Measurements from ENCODE around the gene OPN3. TPM values are rescaled to one million over a fixed set of nuclear protein-coding genes. Genes with fewer than 3 reads are reported as not detected.

Gene OPN3
- total and polyA plus RNA-seq, 2 donors (not counting 3 experiments of a cell fraction or from before 2014, with no cell fraction given): 16.1 to 23.9 TPM

DNA sequence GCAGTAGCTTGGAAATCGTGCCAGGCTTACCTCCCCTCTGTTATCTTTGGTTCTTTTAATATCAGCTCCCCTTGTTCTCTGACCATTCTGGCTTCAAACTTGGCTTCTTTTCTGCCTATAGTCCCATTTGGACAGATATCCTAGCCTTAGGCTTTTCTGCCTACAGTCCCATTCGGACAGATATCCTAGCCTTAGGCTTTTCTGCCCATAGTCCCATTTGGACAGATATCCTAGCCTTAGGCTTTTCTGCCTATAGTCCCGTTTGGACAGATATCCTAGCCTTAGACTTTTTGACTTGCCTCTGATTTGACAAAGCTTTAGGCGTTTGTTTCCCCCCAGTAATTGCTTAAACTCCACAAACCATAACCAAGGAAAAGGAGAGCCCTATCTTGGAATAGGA lies 25.6 kb downstream of the OPN3 start:
- intact Hi-C loops (cut with micrococcal nuclease): no loop called here
- DNase-seq (ENCODE audit: low read depth, low spot score): no peak
- Histone ChIP-seq H3K9ac (replicated peaks; ENCODE audit: extremely low read depth, insufficient read depth, low read length) (no peak overlapping the region), H4K20me1 (replicated peaks; ENCODE audit: control insufficient read depth, extremely low read depth, insufficient read depth, low read length) (no peaks in the 10 kb centered on the region), H2AFZ (ENCODE audit: low read depth, low read length) (no peak overlapping the region), H3K9me3 (replicated peaks; ENCODE audit: control insufficient read depth, insufficient read depth, low read length) (no peaks in the 10 kb centered on the region), H3K27ac (ENCODE audit: insufficient read depth, low read depth, low read length) (no peak overlapping the region), H3K36me3 (ENCODE audit: control insufficient read depth in 2 of 2, extremely low read depth in 1 of 2, insufficient read depth in 2 of 2, low read length in 2 of 2) (no peaks in the 10 kb centered on the region), H3K4me1 (ENCODE audit: control insufficient read depth, extremely low read depth, insufficient read depth, low read length) (peaks cover 32% of the 10 kb centered on the region), H3K79me2 (ENCODE audit: control insufficient read depth, insufficient read depth, low read length) (no peaks in the 10 kb centered on the region), H3K27me3 (ENCODE audit: control insufficient read depth in 2 of 2, insufficient read depth in 2 of 2, low read length in 2 of 2) (no peaks in the 10 kb centered on the region), H3K4me3 (replicated peaks in 1 of 3; ENCODE audit: insufficient read depth in 1 of 3, low read depth in 1 of 3, low read length in 3 of 3) (no peak overlapping the region), H3K4me2 (ENCODE audit: insufficient read depth, low read length) (no peak overlapping the region), H3K9me1 (replicated peaks; ENCODE audit: control insufficient read depth, extremely low read depth, insufficient read depth, low read length) (no peaks in the 10 kb centered on the region)
- dilution Hi-C loops (cut with MboI; ENCODE audit: extremely low pct_ligation_motif_present, low sequenced_read_pairs): no loop called here
- no peak for TF ChIP-seq FOS (IDR thresholded peaks at IDR 0.05; ENCODE audit: borderline replicate concordance, insufficient read depth, low read length)
- no peak for TF ChIP-seq POLR2AphosphoS5 (IDR thresholded peaks at IDR 0.05; ENCODE audit: insufficient read depth, low read depth, low read length)
- TF ChIP-seq, protein P1, sequence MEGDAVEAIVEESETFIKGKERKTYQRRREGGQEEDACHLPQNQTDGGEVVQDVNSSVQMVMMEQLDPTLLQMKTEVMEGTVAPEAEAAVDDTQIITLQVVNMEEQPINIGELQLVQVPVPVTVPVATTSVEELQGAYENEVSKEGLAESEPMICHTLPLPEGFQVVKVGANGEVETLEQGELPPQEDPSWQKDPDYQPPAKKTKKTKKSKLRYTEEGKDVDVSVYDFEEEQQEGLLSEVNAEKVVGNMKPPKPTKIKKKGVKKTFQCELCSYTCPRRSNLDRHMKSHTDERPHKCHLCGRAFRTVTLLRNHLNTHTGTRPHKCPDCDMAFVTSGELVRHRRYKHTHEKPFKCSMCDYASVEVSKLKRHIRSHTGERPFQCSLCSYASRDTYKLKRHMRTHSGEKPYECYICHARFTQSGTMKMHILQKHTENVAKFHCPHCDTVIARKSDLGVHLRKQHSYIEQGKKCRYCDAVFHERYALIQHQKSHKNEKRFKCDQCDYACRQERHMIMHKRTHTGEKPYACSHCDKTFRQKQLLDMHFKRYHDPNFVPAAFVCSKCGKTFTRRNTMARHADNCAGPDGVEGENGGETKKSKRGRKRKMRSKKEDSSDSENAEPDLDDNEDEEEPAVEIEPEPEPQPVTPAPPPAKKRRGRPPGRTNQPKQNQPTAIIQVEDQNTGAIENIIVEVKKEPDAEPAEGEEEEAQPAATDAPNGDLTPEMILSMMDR (IDR thresholded peaks at IDR 0.05; ENCODE audit: extremely low read depth in 1 of 2, insufficient read depth in 1 of 2, low read depth in 1 of 2, low read length in 2 of 2): no peak
- no peak for TF ChIP-seq GATA2 (IDR thresholded peaks at IDR 0.05; ENCODE audit: insufficient read depth, insufficient read length, low read depth, low read length)
- TF ChIP-seq, protein P2, sequence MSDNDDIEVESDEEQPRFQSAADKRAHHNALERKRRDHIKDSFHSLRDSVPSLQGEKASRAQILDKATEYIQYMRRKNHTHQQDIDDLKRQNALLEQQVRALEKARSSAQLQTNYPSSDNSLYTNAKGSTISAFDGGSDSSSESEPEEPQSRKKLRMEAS (IDR thresholded peaks at IDR 0.05; ENCODE audit: insufficient read depth, insufficient read length): no peak
- TF ChIP-seq JUN (IDR thresholded peaks at IDR 0.05; ENCODE audit: borderline replicate concordance, insufficient read depth, insufficient read length, low read depth): no peak
- TF ChIP-seq POLR2A (IDR thresholded peaks at IDR 0.05; ENCODE audit: low read depth, low read length): no peak
- TF ChIP-seq MYC (IDR thresholded peaks at IDR 0.05; ENCODE audit: low read depth, low read length): no peak
- CTCF ChIA-PET: interaction anchor here (5.8 kb wide), 1 partner anchor 12 kb away, joined by 106 read pairs; no protein-coding TSS in a partner anchor
- BruUV-seq (replicated peaks): no TSS peak
- no peak for FAIRE-seq
- POLR2A ChIA-PET: no interaction called here
